SK-N-SH (cell line): ENCODE results near the gene TMEM182. TPM values are rescaled to one million over a fixed set of nuclear protein-coding genes. Genes with fewer than 3 reads are reported as not detected.

Experiments
- CTCF ChIA-PET: fragments of 300-600, 350-600 bp; formaldehyde crosslinking; extraction: SDS; loops from one replicate; lab custom pipeline; 2021; lab: Yijun Ruan, JAX
- POLR2A ChIA-PET: fragments of 350-600 bp; sonication (Branson Sonifier 250); formaldehyde crosslinking; extraction: SDS; loops from one replicate; lab custom pipeline; 2020; ENCODE audit warnings: antibody characterized with exemption, inconsistent platforms; lab: Yijun Ruan, JAX
- DNase-seq: peaks from one replicate; pipeline ENCODE4 v3.0.0; 2012
- H2AFZ ChIP-seq: fragments of 200-600 bp; sonication (generic); 2 replicates; pipeline ENCODE4 v1.8.1; 2016; ENCODE audit warnings: antibody characterized with exemption, mild to moderate bottlenecking, low read depth
- H3F3A ChIP-seq: fragments of 200-600 bp; sonication (generic); replicated peaks from 2 replicates; pipeline ENCODE3; 2016; ENCODE audit warnings: antibody characterized with exemption, mild to moderate bottlenecking; ENCODE audit not compliant: insufficient read depth
- H3K27ac ChIP-seq, 2 experiments: fragments of 200-500 bp in 1 of 2; fragments of 200-600 bp in 1 of 2; sonication (Bioruptor generic) in 1 of 2; sonication (generic), shearing (Covaris generic) in 1 of 2; 2 replicates each; pipeline versions ENCODE4 v1.5.1 to v1.6.1; 2014 to 2016; ENCODE audit warnings: low read depth in 2 of 2, inconsistent platforms in 1 of 2, low read length in 1 of 2, mild to moderate bottlenecking in 1 of 2, mixed read lengths in 1 of 2
- H3K27me3 ChIP-seq: fragments of 200-600 bp; sonication (generic), shearing (Covaris generic); 2 replicates; pipeline ENCODE4 v1.6.1; 2016; ENCODE audit warnings: mixed run types; ENCODE audit not compliant: insufficient read depth
- H3K36me3 ChIP-seq, 2 experiments: fragments of 200-500 bp in 1 of 2; fragments of 200-600 bp in 1 of 2; sonication (Bioruptor generic) in 1 of 2; sonication (generic) in 1 of 2; replicated peaks in 1 of 2; 2 replicates each; pipeline versions ENCODE3 to v1.5.1; 2014 to 2016; ENCODE audit warnings: low read length in 1 of 2, mild to moderate bottlenecking in 1 of 2; ENCODE audit not compliant: insufficient read depth in 2 of 2, control insufficient read depth in 1 of 2
- H3K4me1 ChIP-seq, 2 experiments: fragments of 200-500 bp in 1 of 2; fragments of 200-600 bp in 1 of 2; sonication (Bioruptor generic) in 1 of 2; sonication (generic), shearing (Covaris generic) in 1 of 2; 2 replicates each; pipeline versions ENCODE4 v1.5.1 to v1.6.1; 2014 to 2016; ENCODE audit warnings: low read depth in 1 of 2, low read length in 1 of 2, mixed run types in 1 of 2; ENCODE audit not compliant: insufficient read depth in 2 of 2, control insufficient read depth in 1 of 2
- H3K4me2 ChIP-seq: fragments of 200-600 bp; sonication (generic), shearing (Covaris generic); 2 replicates; pipeline ENCODE4 v1.6.1; 2017; ENCODE audit warnings: mixed run types
- H3K4me3 ChIP-seq, 2 experiments: fragments of 200-500 bp in 1 of 2; fragments of 200-600 bp in 1 of 2; sonication (Bioruptor generic) in 1 of 2; sonication (generic), shearing (Covaris generic) in 1 of 2; 2 replicates each; pipeline versions ENCODE4 v1.5.1 to v1.8.1; 2014 to 2016; ENCODE audit warnings: low read depth in 2 of 2, inconsistent platforms in 1 of 2, low read length in 1 of 2, mild to moderate bottlenecking in 1 of 2, mixed read lengths in 1 of 2, moderate library complexity in 1 of 2
- H3K79me2 ChIP-seq: fragments of 200-600 bp; sonication (generic); 2 replicates; pipeline ENCODE4 v1.8.1; 2017; ENCODE audit warnings: mild to moderate bottlenecking; ENCODE audit not compliant: insufficient read depth
- H3K9ac ChIP-seq: fragments of 200-600 bp; sonication (generic); 2 replicates; pipeline ENCODE4 v1.6.1; 2017; ENCODE audit warnings: mixed run types
- H3K9me2 ChIP-seq: fragments of 200-600 bp; sonication (generic); 2 replicates; pipeline ENCODE4 v1.6.1; 2017; ENCODE audit warnings: mixed run types
- H3K9me3 ChIP-seq: fragments of 200-600 bp; sonication (generic); 2 replicates; pipeline ENCODE4 v1.6.1; 2017; ENCODE audit warnings: mixed run types, mild to moderate bottlenecking, moderate library complexity
- H4K20me1 ChIP-seq: fragments of 200-600 bp; sonication (generic); 2 replicates; pipeline ENCODE4 v1.6.1; 2017; ENCODE audit warnings: mild to moderate bottlenecking, mixed run types; ENCODE audit not compliant: insufficient read depth
- CHD2 ChIP-seq: fragments of 150-350 bp; IDR thresholded peaks from 2 replicates; pipeline ENCODE4 v1.6.1; 2018; ENCODE audit warnings: low read length; ENCODE audit not compliant: partially characterized antibody
- CTCF ChIP-seq: fragments of 200-600 bp; sonication (generic); IDR thresholded peaks from 2 replicates; pipeline ENCODE4 v1.6.1; 2017; ENCODE audit warnings: antibody characterized with exemption, mild to moderate bottlenecking, moderate library complexity
- EP300 ChIP-seq, 2 experiments: IDR thresholded peaks; 2 replicates each; pipeline versions ENCODE4 v1.4.0 to v1.6.1; 2012; ENCODE audit warnings: borderline replicate concordance in 1 of 2, low read depth in 1 of 2, low read length in 1 of 2
- EZH2phosphoT487 ChIP-seq: fragments of 200-600 bp; sonication (generic); IDR thresholded peaks from 2 replicates; pipeline ENCODE4 v1.6.1; 2017; ENCODE audit warnings: low read depth, mixed run types, mild to moderate bottlenecking, antibody characterized with exemption, moderate library complexity, borderline replicate concordance
- GABPA ChIP-seq: IDR thresholded peaks from 2 replicates; pipeline ENCODE4 v1.4.0; 2012; ENCODE audit warnings: low read depth, mild to moderate bottlenecking
- IRF3 ChIP-seq: fragments of 150-350 bp; IDR thresholded peaks from 2 replicates; pipeline ENCODE4 v1.6.1; 2016; ENCODE audit warnings: mild to moderate bottlenecking, low read depth, low read length
- JUND ChIP-seq: IDR thresholded peaks from 2 replicates; pipeline ENCODE4 v1.4.0; 2012
- MAX ChIP-seq: IDR thresholded peaks from 2 replicates; pipeline ENCODE4 v1.4.0; 2012; ENCODE audit warnings: low read depth
- MEF2A ChIP-seq: IDR thresholded peaks from 2 replicates; pipeline ENCODE4 v1.4.0; 2012; ENCODE audit warnings: low read depth, borderline replicate concordance
- PBX3 ChIP-seq: IDR thresholded peaks from 2 replicates; pipeline ENCODE4; 2012
- RAD21 ChIP-seq: IDR thresholded peaks from 2 replicates; pipeline ENCODE4 v1.6.1; 2012; ENCODE audit warnings: mild to moderate bottlenecking, low read length
- REST ChIP-seq: IDR thresholded peaks from 2 replicates; pipeline ENCODE4 v1.6.1; 2012; ENCODE audit warnings: mild to moderate bottlenecking, low read depth, low read length, moderate library complexity
- USF1 ChIP-seq: IDR thresholded peaks from 2 replicates; pipeline ENCODE4 v1.4.0; 2012; ENCODE audit warnings: low read depth, borderline replicate concordance
- YY1 ChIP-seq: IDR thresholded peaks from 2 replicates; pipeline ENCODE4 v1.4.0; 2012; ENCODE audit warnings: low read depth, mild to moderate bottlenecking
- WGBS: methylation state at CpG from one replicate; pipeline ENCODE4 v1.1.6; 2017; ENCODE audit warnings: low lambda C conversion rate; 5-methylcytosine and 5-hydroxymethylcytosine counted together
- polyA plus RNA-seq, 3 experiments: library from polyadenylated mRNA; depleted of rRNA; stranded (reverse); fragments of >200 nt; gene quantifications; 2 replicates each; pipeline ENCODE4 v1.2.3, GENCODE V29; 2012

The TMEM182 gene
- polyA plus RNA-seq, 1 of the 3 experiments (the other 2 are of a cell fraction): 1.7 TPM

GRCh38 chr2:102792568-102793208 lies 30.9 kb downstream of the TMEM182 start:
- Histone ChIP-seq H3K4me2 (no peak overlapping the region), H3K9me2 (no peaks in the 10 kb centered on the region), H3K9me3 (no peaks in the 10 kb centered on the region), H3K36me3 (no peaks in the 10 kb centered on the region), H4K20me1 (no peaks in the 10 kb centered on the region), H3K9ac (no peak overlapping the region), H3K4me3 (no peak overlapping the region), H2AFZ (no peak overlapping the region), H3F3A (no peaks in the 10 kb centered on the region), H3K27me3 (no peaks in the 10 kb centered on the region), H3K4me1 (no peaks in the 10 kb centered on the region; a peak in 1 of 4 replicates), H3K79me2 (no peaks in the 10 kb centered on the region), H3K27ac (no peak overlapping the region)
- DNase-seq: no peak
- 76% methylated on average over 8 of the region's 8 CpGs for WGBS
- TF ChIP-seq EZH2phosphoT487 (no peak), REST (no peak), JUND (no peak), EP300 (IDR thresholded peaks at IDR 0.05; ENCODE audit: borderline replicate concordance in 1 of 2, low read depth in 1 of 2, low read length in 1 of 2) (no peak), CHD2 (no peak), RAD21 (no peak), YY1 (no peak), PBX3 (no peak), MEF2A (no peak), GABPA (no peak), IRF3 (no peak), USF1 (no peak), MAX (no peak), CTCF (no peak)
- ChIA-PET POLR2A (no interaction called here), CTCF (interaction anchor here (0.5 to 1.9 kb wide), 4 partner anchors 39 to 907 kb away, joined by 3 to 6 read pairs (median 4); no protein-coding TSS in a partner anchor)
